ENCODE measurements around the gene LHFPL5.

- TF ChIP-seq ELF1 (CRISPR knock-in tag; IDR thresholded peaks at IDR 0.05) (no peak), ZBTB40 (IDR thresholded peaks at IDR 0.05) (no peak), ZBTB40 (CRISPR knock-in tag; IDR thresholded peaks at IDR 0.05) (no peak), POLR2A (IDR thresholded peaks at IDR 0.05; ENCODE audit: insufficient read depth in 1 of 2, low read depth in 2 of 2, low read length in 2 of 2) (no peak)
Measured at GRCh38 chr6:35788423-35788982, 16.6 kb upstream of the LHFPL5 start.
